Heart left ventricle (tissue), 13 donors: ENCODE data around the gene ZNF320.

ENCODE experiments used
- CTCF ChIP-seq, 12 donors: fragments of 200-600 bp; sonication (generic) in 4 of 12; IDR thresholded peaks; one replicate each; pipeline versions ENCODE4 v1.5.0 to v1.8.0; 2018 to 2022; ENCODE audit warnings: antibody characterized with exemption in 12 of 12, mild to moderate bottlenecking in 5 of 12
- POLR2A ChIP-seq, 2 donors: fragments of 450-650 bp; IDR thresholded peaks; one replicate each; pipeline ENCODE4 v1.6.1; 2017; ENCODE audit warnings: antibody characterized with exemption in 2 of 2, mild to moderate bottlenecking in 2 of 2, moderate library complexity in 2 of 2
- donor health status: ischemic (EF 13 %, LVEDD 7.1; RV severe dilation, severe dysfunction).
- donor health status: DM: no; HTN: yes; CAD: no.
- donor health status: DM: no; HTN: no; CAD: no.
- donor health status: ischemic (EF 25% LVEDD 6.9; RV normal size, moderate dysfunction).
- donor health status: ischemic (EF 25% LVEDD 5.7; RV mildly dilated, moderate dysfunction).
- donor health status: ischemic (EF 35%, LVEDD 5.7; RV mildly dilated, moderate dysfunction).
- donor health status: nonischemic (EF 11% LVEDD 7.7; RV severe dilation, severe dysfunction).
- donor health status: DM: yes; HTN: yes; CAD: no.
- donor health status: PGD.
- donor health status: ischemic (EF 29% LVEDD 5.4; RV normal size, mild dysfunction).
- donor health status: nonischemic (EF 23%, LVEDD 6.1; RV moderate dilation, normal function).

- TF ChIP-seq CTCF (IDR thresholded peaks at IDR 0.05) (no peak), POLR2A (IDR thresholded peaks at IDR 0.05) (no peak)
These were observed 6.1 kb downstream of the ZNF320 start for GRCh38 chr19:52891336-52891735.
